Peyer's patch (tissue), 4 donors: ENCODE data around the gene ELAVL4. TPM values are rescaled to one million over a fixed set of nuclear protein-coding genes. Genes with fewer than 3 reads are reported as not detected.

Source experiments
- DNase-seq, 3 donors: peaks; one replicate each; pipeline ENCODE4 v3.0.0-alpha.2; 2017 to 2019
- H3K27ac ChIP-seq, 4 donors: fragments of 200-600 bp; sonication (generic); one replicate each; pipeline ENCODE4 v1.5.1; 2016 to 2019
- H3K27me3 ChIP-seq, 2 donors: fragments of 200-600 bp; sonication (generic); one replicate each; pipeline ENCODE4 v1.5.1; 2019
- H3K36me3 ChIP-seq, 3 donors: fragments of 200-600 bp; sonication (generic); one replicate each; pipeline ENCODE4 v1.5.1; 2016 to 2019
- H3K4me1 ChIP-seq, 4 donors: fragments of 200-600 bp; sonication (generic); one replicate each; pipeline ENCODE4 v1.5.1; 2016 to 2019
- H3K4me3 ChIP-seq, 4 donors: fragments of 200-600 bp; sonication (generic); 1 replicate in 3 of 4; 2 replicates in 1 of 4; pipeline ENCODE4 v1.5.1; 2016 to 2019; ENCODE audit warnings: mild to moderate bottlenecking in 1 of 4
- H3K9me3 ChIP-seq, 4 donors: fragments of 200-600 bp; sonication (generic); one replicate each; pipeline ENCODE4 v1.5.1; 2016 to 2019; ENCODE audit warnings: mild to moderate bottlenecking in 1 of 4
- CTCF ChIP-seq, 6 experiments: fragments of 450-650 bp in 4 of 6; fragments of 200-600 bp in 2 of 6; sonication (generic) in 1 of 6; IDR thresholded peaks; one replicate each; pipeline ENCODE4 v1.5.1; 2017 to 2019; ENCODE audit warnings: antibody characterized with exemption in 6 of 6, mild to moderate bottlenecking in 3 of 6, moderate library complexity in 1 of 6
- POLR2A ChIP-seq, 2 donors: fragments of 450-650 bp; IDR thresholded peaks; one replicate each; pipeline ENCODE4 v1.5.1; 2017; ENCODE audit warnings: antibody characterized with exemption in 2 of 2, mild to moderate bottlenecking in 2 of 2, moderate library complexity in 2 of 2
- total RNA-seq, 4 donors: library from RNA; depleted of rRNA; stranded (reverse); fragments of >200 nt; gene quantifications; one replicate each; pipeline ENCODE4 v1.1.0, GENCODE V29; 2016

The ELAVL4 gene
- total RNA-seq, 4 donors from 2014 or later = 0.18 to 5.5 (median 2.6) TPM

GRCh38 chr1:50208756-50209155 is 100.0 kb downstream of the ELAVL4 start:
- H3K27ac ChIP-seq = no peak overlapping the region
- no peaks in the 10 kb centered on the region for H3K4me1 ChIP-seq
- no peak overlapping the region for H3K4me3 ChIP-seq
- H3K9me3 ChIP-seq = no peaks in the 10 kb centered on the region
- no peaks in the 10 kb centered on the region for H3K27me3 ChIP-seq
- no peaks in the 10 kb centered on the region for H3K36me3 ChIP-seq
- no peak for DNase-seq
- TF ChIP-seq POLR2A (IDR thresholded peaks at IDR 0.05) = no peak
- no peak for TF ChIP-seq CTCF (IDR thresholded peaks at IDR 0.05)

GRCh38 chr1:50209749-50210148 is 101.0 kb downstream of the ELAVL4 start:
- no peaks in the 10 kb centered on the region for H3K27me3 ChIP-seq
- H3K36me3 ChIP-seq = no peaks in the 10 kb centered on the region
- H3K4me1 ChIP-seq = no peaks in the 10 kb centered on the region
- H3K4me3 ChIP-seq = no peak overlapping the region
- H3K27ac ChIP-seq = no peak overlapping the region
- DNase-seq = no peak
- no peak for TF ChIP-seq POLR2A (IDR thresholded peaks at IDR 0.05)
- no peak for TF ChIP-seq CTCF (IDR thresholded peaks at IDR 0.05)
- no peaks in the 10 kb centered on the region for H3K9me3 ChIP-seq

GRCh38 chr1:50213505-50213904 is 104.8 kb downstream of the ELAVL4 start:
- Histone ChIP-seq H3K27ac (no peak overlapping the region), H3K27me3 (no peaks in the 10 kb centered on the region), H3K36me3 (no peaks in the 10 kb centered on the region), H3K4me1 (no peaks in the 10 kb centered on the region), H3K9me3 (no peaks in the 10 kb centered on the region), H3K4me3 (no peak overlapping the region)
- TF ChIP-seq CTCF (IDR thresholded peaks at IDR 0.05) = no peak
- TF ChIP-seq POLR2A (IDR thresholded peaks at IDR 0.05) = no peak
- DNase-seq = no peak

GRCh38 chr1:50214717-50215116 is 106.0 kb downstream of the ELAVL4 start:
- no peaks in the 10 kb centered on the region for H3K36me3 ChIP-seq
- no peaks in the 10 kb centered on the region for H3K9me3 ChIP-seq
- TF ChIP-seq CTCF (IDR thresholded peaks at IDR 0.05) (no peak), POLR2A (IDR thresholded peaks at IDR 0.05) (no peak)
- no peak for DNase-seq
- no peak overlapping the region for H3K4me3 ChIP-seq
- no peak overlapping the region for H3K27ac ChIP-seq
- H3K27me3 ChIP-seq = no peaks in the 10 kb centered on the region
- H3K4me1 ChIP-seq = no peaks in the 10 kb centered on the region

GRCh38 chr1:50218344-50219120 is 109.8 kb downstream of the ELAVL4 start:
- DNase-seq = no peak
- Histone ChIP-seq H3K27ac (no peak overlapping the region), H3K9me3 (no peaks in the 10 kb centered on the region), H3K4me3 (no peak overlapping the region), H3K4me1 (no peaks in the 10 kb centered on the region), H3K27me3 (no peaks in the 10 kb centered on the region), H3K36me3 (no peaks in the 10 kb centered on the region)
- no peak for TF ChIP-seq POLR2A (IDR thresholded peaks at IDR 0.05)
- TF ChIP-seq CTCF (IDR thresholded peaks at IDR 0.05) = no peak
